Astrocyte (in vitro differentiated cells and primary cell): Measurements from ENCODE around the gene CD48. TPM values are rescaled to one million over a fixed set of nuclear protein-coding genes. Genes with fewer than 3 reads are reported as not detected.

Source experiments
- DNase-seq: peaks from one replicate; pipeline ENCODE4 v3.0.0-alpha.2; 2010; ENCODE audit warnings: low read depth
- FAIRE-seq: peaks from 2 replicates; lab custom pipeline; 2011; peaks lifted over from hg19 to GRCh38; lab: Jason Lieb, UNC
- H2AFZ ChIP-seq: 2 replicates; pipeline ENCODE4 v1.6.0; 2012; ENCODE audit warnings: low read depth, low read length, inconsistent platforms
- H3K27ac ChIP-seq: 2 replicates; pipeline ENCODE4 v1.5.1; 2011; ENCODE audit warnings: low read depth, low read length, inconsistent platforms
- H3K27me3 ChIP-seq: 2 replicates; pipeline ENCODE4 v1.6.0; 2011; ENCODE audit warnings: low read length, inconsistent platforms; ENCODE audit not compliant: insufficient read depth
- H3K36me3 ChIP-seq: 2 replicates; pipeline ENCODE4 v1.5.1; 2011; ENCODE audit warnings: low read length, inconsistent platforms; ENCODE audit not compliant: insufficient read depth
- H3K4me1 ChIP-seq: 2 replicates; pipeline ENCODE4 v1.5.1; 2011; ENCODE audit warnings: low read length, inconsistent platforms; ENCODE audit not compliant: insufficient read depth
- H3K4me2 ChIP-seq: 2 replicates; pipeline ENCODE4 v1.6.0; 2012; ENCODE audit warnings: low read length, inconsistent platforms
- H3K4me3 ChIP-seq: 2 replicates; pipeline ENCODE4 v1.5.1; 2011; ENCODE audit warnings: low read depth, mild to moderate bottlenecking, low read length, inconsistent platforms; ENCODE audit not compliant: insufficient read depth
- H3K79me2 ChIP-seq: 2 replicates; pipeline ENCODE4 v1.6.0; 2012; ENCODE audit warnings: mild to moderate bottlenecking, low read length, inconsistent platforms; ENCODE audit not compliant: insufficient read depth
- H3K9ac ChIP-seq: 2 replicates; pipeline ENCODE4 v1.6.0; 2012; ENCODE audit warnings: mild to moderate bottlenecking, low read length, inconsistent platforms
- H3K9me3 ChIP-seq: 2 replicates; pipeline ENCODE4 v1.5.1; 2012; ENCODE audit warnings: low read depth, mild to moderate bottlenecking, low read length, inconsistent platforms; ENCODE audit not compliant: insufficient read depth
- H4K20me1 ChIP-seq: 2 replicates; pipeline ENCODE4 v1.6.0; 2012; ENCODE audit warnings: low read length, inconsistent platforms; ENCODE audit not compliant: insufficient read depth
- H3K27ac Mint-ChIP-seq: one replicate; pipeline ENCODE4 v1.8.0; 2021; ENCODE audit warnings: mild to moderate bottlenecking, mixed read lengths; ENCODE audit not compliant: unreplicated experiment
- H3K27me3 Mint-ChIP-seq: one replicate; pipeline ENCODE4 v1.8.0; 2021; ENCODE audit warnings: low read depth, mixed read lengths; ENCODE audit not compliant: unreplicated experiment
- H3K36me3 Mint-ChIP-seq: one replicate; pipeline ENCODE4 v1.8.0; 2021; ENCODE audit warnings: low read depth, mixed read lengths; ENCODE audit not compliant: unreplicated experiment
- H3K4me1 Mint-ChIP-seq: one replicate; pipeline ENCODE4 v1.8.0; 2021; ENCODE audit warnings: low read depth, mixed read lengths; ENCODE audit not compliant: unreplicated experiment
- H3K4me3 Mint-ChIP-seq: one replicate; pipeline ENCODE4 v1.8.0; 2021; ENCODE audit warnings: mild to moderate bottlenecking, moderate library complexity, mixed read lengths; ENCODE audit not compliant: unreplicated experiment
- H3K9me3 Mint-ChIP-seq: one replicate; pipeline ENCODE4 v1.8.0; 2021; ENCODE audit warnings: mild to moderate bottlenecking, mixed read lengths; ENCODE audit not compliant: unreplicated experiment
- EZH2 ChIP-seq: IDR thresholded peaks from 2 replicates; pipeline ENCODE4 v1.6.1; 2012; ENCODE audit warnings: mild to moderate bottlenecking, low read length, inconsistent platforms; ENCODE audit not compliant: insufficient read depth
- total RNA-seq: library from RNA; stranded (reverse); gene quantifications from 2 replicates; pipeline ENCODE4 v1.2.1, GENCODE V29; 2021
- TF ChIP-seq, protein P1 (sequence below): IDR thresholded peaks from 2 replicates; pipeline ENCODE4 v1.5.1; 2011; ENCODE audit warnings: low read depth, mild to moderate bottlenecking, inconsistent platforms, low read length, moderate library complexity; ENCODE audit not compliant: insufficient read depth

Gene CD48
- total RNA-seq, 1 donor from 2014 or later = not detected

DNA sequence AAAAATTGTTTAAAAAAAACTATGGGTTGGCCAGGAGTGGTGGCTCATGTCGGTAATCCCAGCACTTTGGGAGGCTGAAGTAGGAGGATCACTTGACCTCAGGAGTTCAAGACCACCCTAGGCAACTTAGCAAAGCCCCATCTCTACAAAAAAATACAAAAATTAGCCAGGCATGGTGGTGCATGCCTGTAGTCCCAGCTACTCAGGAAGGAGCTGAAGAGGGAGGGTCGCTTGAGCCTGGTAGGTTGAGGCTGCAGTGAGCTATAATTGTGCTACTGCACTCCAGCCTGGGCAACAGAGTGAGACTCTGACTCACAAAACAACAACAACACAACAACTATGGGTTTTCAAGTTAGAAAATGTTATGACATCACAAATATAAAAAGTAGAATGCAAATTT lies 43.8 kb upstream of the CD48 start:
- no peak overlapping the region for H3K9ac ChIP-seq
- H3K4me2 ChIP-seq = no peak overlapping the region
- Mint-ChIP-seq H3K9me3 (peaks cover 5% of the 10 kb centered on the region), H3K27ac (no peak overlapping the region), H3K4me1 (peaks cover 3% of the 10 kb centered on the region), H3K4me3 (no peak overlapping the region), H3K27me3 (peaks cover 13% of the 10 kb centered on the region), H3K36me3 (no peaks in the 10 kb centered on the region)
- DNase-seq (no peak), FAIRE-seq (no peak)
- H4K20me1 ChIP-seq = no peaks in the 10 kb centered on the region
- H3K4me1 ChIP-seq = no peaks in the 10 kb centered on the region
- no peak overlapping the region for H3K4me3 ChIP-seq
- H2AFZ ChIP-seq = no peak overlapping the region
- TF ChIP-seq EZH2 = no peak
- TF ChIP-seq, protein P1, sequence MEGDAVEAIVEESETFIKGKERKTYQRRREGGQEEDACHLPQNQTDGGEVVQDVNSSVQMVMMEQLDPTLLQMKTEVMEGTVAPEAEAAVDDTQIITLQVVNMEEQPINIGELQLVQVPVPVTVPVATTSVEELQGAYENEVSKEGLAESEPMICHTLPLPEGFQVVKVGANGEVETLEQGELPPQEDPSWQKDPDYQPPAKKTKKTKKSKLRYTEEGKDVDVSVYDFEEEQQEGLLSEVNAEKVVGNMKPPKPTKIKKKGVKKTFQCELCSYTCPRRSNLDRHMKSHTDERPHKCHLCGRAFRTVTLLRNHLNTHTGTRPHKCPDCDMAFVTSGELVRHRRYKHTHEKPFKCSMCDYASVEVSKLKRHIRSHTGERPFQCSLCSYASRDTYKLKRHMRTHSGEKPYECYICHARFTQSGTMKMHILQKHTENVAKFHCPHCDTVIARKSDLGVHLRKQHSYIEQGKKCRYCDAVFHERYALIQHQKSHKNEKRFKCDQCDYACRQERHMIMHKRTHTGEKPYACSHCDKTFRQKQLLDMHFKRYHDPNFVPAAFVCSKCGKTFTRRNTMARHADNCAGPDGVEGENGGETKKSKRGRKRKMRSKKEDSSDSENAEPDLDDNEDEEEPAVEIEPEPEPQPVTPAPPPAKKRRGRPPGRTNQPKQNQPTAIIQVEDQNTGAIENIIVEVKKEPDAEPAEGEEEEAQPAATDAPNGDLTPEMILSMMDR = no peak
- H3K9me3 ChIP-seq = no peaks in the 10 kb centered on the region
- H3K36me3 ChIP-seq = no peaks in the 10 kb centered on the region
- H3K27ac ChIP-seq = no peak overlapping the region
- no peaks in the 10 kb centered on the region for H3K79me2 ChIP-seq
- no peaks in the 10 kb centered on the region for H3K27me3 ChIP-seq

DNA sequence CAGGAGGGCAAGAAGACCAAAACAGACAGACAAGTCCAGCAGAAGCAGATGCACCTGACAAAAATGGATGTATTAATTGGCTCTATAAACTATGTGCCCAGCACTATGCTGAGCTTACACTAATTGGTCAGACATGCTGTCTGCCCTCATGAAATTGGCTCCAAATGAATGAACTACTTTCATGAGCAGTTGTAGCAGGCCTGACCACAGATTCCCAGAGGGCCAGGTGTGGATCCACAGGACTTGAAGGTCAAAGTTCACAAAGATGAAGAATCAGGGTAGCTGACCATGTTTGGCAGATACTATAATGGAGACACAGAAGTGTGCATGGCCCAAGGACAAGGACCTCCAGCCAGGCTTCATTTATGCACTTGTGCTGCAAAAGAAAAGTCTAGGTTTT lies 42.0 kb upstream of the CD48 start:
- Histone ChIP-seq H3K9ac (no peak overlapping the region), H3K4me2 (no peak overlapping the region), H4K20me1 (no peaks in the 10 kb centered on the region), H3K9me3 (no peaks in the 10 kb centered on the region), H3K79me2 (no peaks in the 10 kb centered on the region), H2AFZ (no peak overlapping the region), H3K4me1 (no peaks in the 10 kb centered on the region), H3K27me3 (no peaks in the 10 kb centered on the region), H3K36me3 (no peaks in the 10 kb centered on the region), H3K27ac (no peak overlapping the region), H3K4me3 (no peak overlapping the region)
- Mint-ChIP-seq H3K4me3 (no peak overlapping the region), H3K27ac (no peak overlapping the region), H3K4me1 (peaks cover 10% of the 10 kb centered on the region), H3K9me3 (peaks cover 5% of the 10 kb centered on the region), H3K27me3 (peaks cover 15% of the 10 kb centered on the region), H3K36me3 (no peaks in the 10 kb centered on the region)
- TF ChIP-seq EZH2 = no peak
- TF ChIP-seq, protein P1 = no peak
- FAIRE-seq = no peak
- no peak for DNase-seq

DNA sequence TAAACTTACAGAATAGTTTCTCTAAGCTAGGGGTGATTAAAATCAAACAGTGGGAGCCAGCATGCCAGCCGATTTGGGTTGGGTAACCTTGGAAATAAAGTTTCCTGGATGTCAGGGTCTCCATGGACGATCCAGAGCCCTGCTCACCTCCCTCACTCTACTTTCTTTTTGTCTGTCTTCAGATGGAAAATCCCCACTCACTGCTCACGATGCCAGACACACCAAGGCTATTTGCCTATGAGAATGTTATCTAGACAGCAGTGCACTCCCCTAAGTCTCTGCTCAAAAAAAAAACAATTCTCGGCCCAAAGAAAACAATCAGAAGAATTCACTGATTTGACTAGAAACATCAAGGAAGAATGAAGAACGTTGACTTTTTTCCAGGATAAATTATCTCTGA lies 41.3 kb upstream of the CD48 start:
- Mint-ChIP-seq H3K36me3 (no peaks in the 10 kb centered on the region), H3K27me3 (peaks cover 15% of the 10 kb centered on the region), H3K4me1 (peaks cover 15% of the 10 kb centered on the region), H3K27ac (peak overlapping the region; percentile 21), H3K9me3 (peaks cover 5% of the 10 kb centered on the region), H3K4me3 (no peak overlapping the region)
- H3K27ac ChIP-seq = no peak overlapping the region
- no peak overlapping the region for H3K4me3 ChIP-seq
- no peak overlapping the region for H3K9ac ChIP-seq
- H4K20me1 ChIP-seq = no peaks in the 10 kb centered on the region
- no peaks in the 10 kb centered on the region for H3K27me3 ChIP-seq
- no peaks in the 10 kb centered on the region for H3K4me1 ChIP-seq
- FAIRE-seq (no peak), DNase-seq (no peak)
- no peak overlapping the region for H2AFZ ChIP-seq
- no peaks in the 10 kb centered on the region for H3K9me3 ChIP-seq
- no peak for TF ChIP-seq EZH2
- TF ChIP-seq, protein P1 = no peak
- no peak overlapping the region for H3K4me2 ChIP-seq
- H3K36me3 ChIP-seq = no peaks in the 10 kb centered on the region
- H3K79me2 ChIP-seq = no peaks in the 10 kb centered on the region
